HUES6 (cell line): ENCODE data around the gene FAM13A.
A peak's percentile ranks its signal among the peaks of the same experiment; 100 is the strongest.

Experiments used
- H3K27ac ChIP-seq: 2 replicates; pipeline ENCODE4 v1.7.0; 2013; ENCODE audit warnings: low read depth, mild to moderate bottlenecking, low read length, inconsistent platforms
- H3K27me3 ChIP-seq: 2 replicates; pipeline ENCODE4 v1.6.1; 2013; ENCODE audit warnings: low read length; ENCODE audit not compliant: control insufficient read depth, insufficient read depth
- H3K36me3 ChIP-seq: 2 replicates; pipeline ENCODE4 v1.6.1; 2013; ENCODE audit warnings: low read length; ENCODE audit not compliant: control insufficient read depth, insufficient read depth
- H3K4me1 ChIP-seq: 2 replicates; pipeline ENCODE4 v1.6.1; 2013; ENCODE audit warnings: low read length; ENCODE audit not compliant: control insufficient read depth, insufficient read depth
- H3K4me3 ChIP-seq: 2 replicates; pipeline ENCODE4 v1.5.1; 2013; ENCODE audit warnings: low read depth, low read length
- H3K9ac ChIP-seq: one replicate; pipeline ENCODE4 v1.6.1; 2013; ENCODE audit warnings: mild to moderate bottlenecking, low read length
- H3K9me3 ChIP-seq: 2 replicates; pipeline ENCODE4 v1.6.1; 2013; ENCODE audit warnings: low read depth, low read length; ENCODE audit not compliant: control insufficient read depth, insufficient read depth

FAM13A gene

DNA sequence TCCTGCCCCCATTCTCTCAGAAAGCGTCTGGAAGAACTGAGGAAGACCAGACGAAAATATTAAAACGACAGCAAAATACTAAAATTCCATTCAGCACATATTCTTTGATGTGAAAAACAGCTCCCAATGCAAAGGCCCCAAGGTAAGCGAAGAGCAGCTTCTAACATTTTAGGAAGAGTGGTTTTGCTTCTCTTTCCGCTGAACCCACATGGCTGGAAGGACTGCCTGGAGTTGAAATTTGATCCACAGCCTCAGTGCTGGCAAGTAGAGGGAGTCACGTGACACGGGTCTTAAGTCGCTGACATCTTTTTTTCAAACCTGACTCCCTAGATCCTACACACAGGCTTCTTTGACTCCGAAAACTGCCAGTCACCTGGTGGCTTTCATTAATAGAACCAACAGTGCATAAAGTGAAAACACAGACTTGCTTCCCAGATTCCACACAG, at the start of gene FAM13A:
TSS of gene FAM13A (minus strand) at position 233 of the 446 bp plus-strand sequence. CDS start at position 12, 221 bp downstream.
- Histone ChIP-seq H3K4me3 (peak within 1 kb of the TSS; percentile 77), H3K9me3 (no peaks in the 10 kb centered on the region; the same call in 1 of the 2 replicates), H3K9ac (peak within 1 kb of the TSS; percentile 77), H3K27ac (peak within 1 kb of the TSS; percentile 66; the same call in 1 of the 2 replicates), H3K27me3 (no peaks in the 10 kb centered on the region), H3K36me3 (no peaks in the 10 kb centered on the region), H3K4me1 (peaks cover 15% of the 10 kb centered on the region)

DNA sequence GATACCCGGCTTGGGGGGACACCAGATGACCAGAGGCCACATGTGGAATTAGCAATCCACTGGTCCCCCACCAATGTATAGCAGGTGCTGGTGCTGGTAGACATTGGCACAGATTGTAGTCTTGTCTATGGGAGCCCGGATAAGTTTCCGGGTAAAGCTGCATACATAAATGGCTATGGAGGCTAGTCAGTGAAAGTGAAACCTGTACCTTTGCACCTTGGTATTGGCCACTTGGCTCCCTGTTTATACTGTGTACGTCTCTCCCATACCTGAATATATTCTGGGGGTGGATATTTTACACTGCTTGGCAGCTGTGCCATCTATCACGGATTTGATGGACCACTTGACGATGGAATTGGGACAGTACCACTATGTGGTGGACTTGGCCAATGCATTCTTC, 48.7 kb upstream of the FAM13A start:
- H3K4me1 ChIP-seq: peaks cover 7% of the 10 kb centered on the region; the same call in 1 of the 2 replicates
- H3K27ac ChIP-seq: no peak overlapping the region
- no peak overlapping the region for H3K4me3 ChIP-seq
- H3K9ac ChIP-seq: no peak overlapping the region
- H3K27me3 ChIP-seq: peaks cover 23% of the 10 kb centered on the region
- H3K36me3 ChIP-seq: no peaks in the 10 kb centered on the region
- peaks cover 9% of the 10 kb centered on the region for H3K9me3 ChIP-seq

GRCh38 chr4:89101256-89102161, 44.5 kb upstream of the FAM13A start:
- Histone ChIP-seq H3K9me3 (peaks cover 5% of the 10 kb centered on the region), H3K4me1 (no peaks in the 10 kb centered on the region), H3K27me3 (no peaks in the 10 kb centered on the region), H3K9ac (no peak overlapping the region), H3K36me3 (no peaks in the 10 kb centered on the region), H3K27ac (no peak overlapping the region), H3K4me3 (no peak overlapping the region)

- Histone ChIP-seq H3K36me3 (no peaks in the 10 kb centered on the region), H3K27me3 (no peaks in the 10 kb centered on the region), H3K9me3 (peaks cover 5% of the 10 kb centered on the region), H3K27ac (no peak overlapping the region), H3K4me3 (no peak overlapping the region), H3K9ac (no peak overlapping the region), H3K4me1 (no peaks in the 10 kb centered on the region)
These were observed 43.9 kb upstream of the FAM13A start for GRCh38 chr4:89100853-89101252.

- Histone ChIP-seq H3K9ac (no peak overlapping the region), H3K36me3 (no peaks in the 10 kb centered on the region), H3K4me1 (no peaks in the 10 kb centered on the region), H3K27me3 (no peaks in the 10 kb centered on the region), H3K9me3 (peaks cover 5% of the 10 kb centered on the region), H3K27ac (no peak overlapping the region), H3K4me3 (no peak overlapping the region)
These were observed 42.5 kb upstream of the FAM13A start for GRCh38 chr4:89099471-89099870.

DNA sequence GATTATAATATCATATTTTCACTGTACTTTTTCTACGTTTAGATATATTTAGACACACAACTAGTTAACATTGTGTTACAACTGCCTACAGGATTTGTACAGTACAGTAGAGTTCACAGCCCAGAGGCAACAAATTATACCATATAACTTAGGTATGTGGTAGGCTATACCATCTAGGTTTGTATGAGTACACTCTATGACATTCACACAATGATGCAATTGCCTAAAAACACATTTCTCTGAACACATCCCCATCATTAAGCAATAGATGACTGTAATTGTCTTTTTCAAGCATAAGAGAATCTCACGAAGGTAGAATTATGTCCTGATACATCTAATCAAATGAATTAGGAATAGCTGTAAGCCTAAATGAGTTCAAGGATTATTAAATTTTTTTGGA, 42.0 kb upstream of the FAM13A start:
- H3K4me1 ChIP-seq: no peaks in the 10 kb centered on the region
- no peaks in the 10 kb centered on the region for H3K27me3 ChIP-seq
- peaks cover 5% of the 10 kb centered on the region for H3K9me3 ChIP-seq
- no peak overlapping the region for H3K4me3 ChIP-seq
- H3K36me3 ChIP-seq: no peaks in the 10 kb centered on the region
- no peak overlapping the region for H3K9ac ChIP-seq
- no peak overlapping the region for H3K27ac ChIP-seq

DNA sequence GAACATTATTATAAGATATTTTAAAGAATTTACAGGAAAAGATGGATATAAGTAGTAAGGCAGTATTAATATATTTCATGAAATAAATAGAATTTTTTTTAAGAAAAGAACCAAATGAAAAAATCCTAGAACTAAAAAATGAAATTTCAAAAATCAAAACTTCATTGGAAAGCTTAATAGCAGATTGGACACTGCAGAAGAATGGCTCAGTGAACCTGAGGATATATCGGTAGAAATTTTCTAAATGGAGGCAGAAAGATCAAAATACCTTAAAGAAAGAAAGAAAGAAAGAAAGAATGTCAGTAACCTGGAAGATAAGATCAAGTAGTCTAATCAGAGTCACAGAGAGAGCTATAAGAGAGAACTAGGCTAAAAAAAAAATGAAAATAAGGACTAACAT, 21.3 kb upstream of the FAM13A start:
- Histone ChIP-seq H3K27ac (no peak overlapping the region), H3K4me1 (no peaks in the 10 kb centered on the region), H3K9ac (no peak overlapping the region), H3K36me3 (no peaks in the 10 kb centered on the region), H3K9me3 (peaks cover 26% of the 10 kb centered on the region), H3K27me3 (no peaks in the 10 kb centered on the region), H3K4me3 (no peak overlapping the region)

GRCh38 chr4:89077761-89078160, 20.8 kb upstream of the FAM13A start:
- H3K4me1 ChIP-seq: no peaks in the 10 kb centered on the region
- no peaks in the 10 kb centered on the region for H3K36me3 ChIP-seq
- H3K4me3 ChIP-seq: no peak overlapping the region
- H3K27ac ChIP-seq: no peak overlapping the region
- H3K27me3 ChIP-seq: no peaks in the 10 kb centered on the region
- no peak overlapping the region for H3K9ac ChIP-seq
- H3K9me3 ChIP-seq: peaks cover 26% of the 10 kb centered on the region

GRCh38 chr4:89072921-89073320, 15.9 kb upstream of the FAM13A start:
- Histone ChIP-seq H3K4me3 (no peak overlapping the region), H3K27me3 (no peaks in the 10 kb centered on the region), H3K9ac (no peak overlapping the region), H3K9me3 (peaks cover 15% of the 10 kb centered on the region), H3K4me1 (no peaks in the 10 kb centered on the region), H3K36me3 (no peaks in the 10 kb centered on the region), H3K27ac (no peak overlapping the region)

DNA sequence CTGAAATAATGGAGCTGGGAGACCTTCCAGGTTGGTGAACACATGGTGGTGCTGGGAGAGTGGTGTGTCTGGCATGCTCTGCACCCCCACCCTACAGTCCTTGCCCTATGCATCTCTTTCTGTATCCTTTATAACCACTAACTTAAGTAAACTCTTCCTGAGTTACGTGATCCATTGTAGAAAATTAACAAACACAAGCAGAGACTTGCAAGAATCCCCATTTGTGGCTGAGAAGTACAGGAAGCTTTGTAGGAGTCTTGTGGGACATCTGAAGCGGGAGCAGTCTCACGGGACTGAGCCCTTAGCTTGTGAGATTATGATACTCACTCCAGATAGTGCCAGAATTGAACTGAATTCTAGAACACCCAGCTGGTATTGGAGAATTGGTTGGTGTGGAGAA, 14.3 kb upstream of the FAM13A start:
- H3K36me3 ChIP-seq: no peaks in the 10 kb centered on the region
- H3K27me3 ChIP-seq: no peaks in the 10 kb centered on the region
- H3K9ac ChIP-seq: no peak overlapping the region

GRCh38 chr4:89070041-89070440, 13.1 kb upstream of the FAM13A start:
- Histone ChIP-seq H3K36me3 (no peaks in the 10 kb centered on the region), H3K4me1 (no peaks in the 10 kb centered on the region), H3K9ac (no peak overlapping the region), H3K27ac (no peak overlapping the region), H3K9me3 (peaks cover 8% of the 10 kb centered on the region), H3K4me3 (no peak overlapping the region), H3K27me3 (no peaks in the 10 kb centered on the region)

More for the DNA sequence above, 14.3 kb upstream of the FAM13A start:
- Histone ChIP-seq H3K27ac (no peak overlapping the region), H3K4me1 (no peaks in the 10 kb centered on the region), H3K4me3 (no peak overlapping the region), H3K9me3 (no peaks in the 10 kb centered on the region)
